A673 (cell line): ENCODE measurements around the gene OR7G2. TPM values are rescaled to one million over a fixed set of nuclear protein-coding genes. Genes with fewer than 3 reads are reported as not detected.

ENCODE experiments used
- BruUV-seq: library from RNA; stranded (reverse); fragments of 400-500 nt; replicated peaks from 2 replicates; lab custom pipeline; 2021; lab: Mats Ljungman, UMichigan
- CTCF ChIA-PET: fragments of 300-600 bp; sonication (Branson Sonifier 250); formaldehyde crosslinking; loops from one replicate; lab custom pipeline; 2022; ENCODE audit warnings: antibody characterized with exemption; lab: Charles Lee
- POLR2A ChIA-PET: fragments of 300-600 bp; sonication (Branson Sonifier 250); formaldehyde crosslinking; loops from one replicate; lab custom pipeline; 2022; ENCODE audit warnings: antibody characterized with exemption; ENCODE audit not compliant: low non-redundant PET; lab: Charles Lee
- DNase-seq: peaks from one replicate; pipeline ENCODE4 v3.0.0-alpha.2; 2015; ENCODE audit warnings: low spot score
- H3K27ac ChIP-seq: fragments of 200-600 bp; sonication (generic); 2 replicates; pipeline ENCODE4 v1.5.1; 2016; ENCODE audit warnings: mixed run types, low read depth, mild to moderate bottlenecking, mixed read lengths, antibody characterized with exemption, low read length; ENCODE audit not compliant: poor library complexity, severe bottlenecking
- H3K27me3 ChIP-seq: fragments of 200-600 bp; sonication (generic); replicated peaks from 2 replicates; pipeline ENCODE4 v1.6.1; 2017; ENCODE audit warnings: mixed run types, low read depth, mild to moderate bottlenecking, mixed read lengths, antibody characterized with exemption, low read length; ENCODE audit not compliant: insufficient read depth, poor library complexity
- H3K36me3 ChIP-seq: fragments of 200-600 bp; sonication (generic); 2 replicates; pipeline ENCODE4 v1.6.1; 2016; ENCODE audit warnings: mixed run types, mild to moderate bottlenecking, mixed read lengths, antibody characterized with exemption, low read length; ENCODE audit not compliant: insufficient read depth, poor library complexity, severe bottlenecking
- H3K4me1 ChIP-seq: fragments of 200-600 bp; sonication (generic); 2 replicates; pipeline ENCODE4 v1.6.1; 2017; ENCODE audit warnings: mixed run types, mild to moderate bottlenecking, mixed read lengths, antibody characterized with exemption, low read length; ENCODE audit not compliant: insufficient read depth, poor library complexity, severe bottlenecking
- H3K4me3 ChIP-seq: fragments of 200-600 bp; sonication (generic); 2 replicates; pipeline ENCODE4 v1.5.1; 2016; ENCODE audit warnings: low read depth, mixed run types, mild to moderate bottlenecking, mixed read lengths, low read length; ENCODE audit not compliant: poor library complexity, severe bottlenecking
- H3K9me3 ChIP-seq: fragments of 200-600 bp; sonication (generic); 2 replicates; pipeline ENCODE4 v1.6.1; 2016; ENCODE audit warnings: mixed run types, low read depth, mild to moderate bottlenecking, mixed read lengths, antibody characterized with exemption, low read length; ENCODE audit not compliant: poor library complexity, severe bottlenecking
- EZH2 ChIP-seq: fragments of 200-600 bp; sonication (generic); IDR thresholded peaks from 2 replicates; pipeline ENCODE4 v1.6.1; 2017; ENCODE audit warnings: borderline replicate concordance, low read depth, mild to moderate bottlenecking, mixed read lengths, antibody characterized with exemption, low read length; ENCODE audit not compliant: poor library complexity, severe bottlenecking
- intact Hi-C: fragments of 100-400 bp; cut with micrococcal nuclease; formaldehyde crosslinking; loops from one replicate; pipeline ENCODE4 v1.10.0; 2022; ENCODE audit not compliant: unreplicated experiment
- total RNA-seq: library from RNA; stranded (reverse); gene quantifications from 2 replicates; pipeline ENCODE4 v1.2.3, GENCODE V29; 2021
- TF ChIP-seq, protein P1 (sequence below): fragments of 300-800, 200-600 bp; sonication (generic); conservative IDR thresholded peaks from 2 replicates; pipeline ENCODE4 v1.5.1; 2017; ENCODE audit warnings: low read depth, mild to moderate bottlenecking, antibody characterized with exemption, low read length, moderate library complexity, mixed read lengths

The OR7G2 gene
- total RNA-seq, 1 experiment from 2014 or later: not detected

- ChIA-PET POLR2A (interaction anchor here (0.5 kb wide), 1 partner anchor 808 kb away, joined by 3 read pairs; no protein-coding TSS in a partner anchor), CTCF (interaction anchor here (0.7 kb wide), 1 partner anchor 393 kb away, joined by 3 read pairs; no protein-coding TSS in a partner anchor)
- no peaks in the 10 kb centered on the region for H3K36me3 ChIP-seq
- no peak for DNase-seq
- no peaks in the 10 kb centered on the region for H3K4me1 ChIP-seq
- no peak for TF ChIP-seq EZH2
- TF ChIP-seq, protein P1, sequence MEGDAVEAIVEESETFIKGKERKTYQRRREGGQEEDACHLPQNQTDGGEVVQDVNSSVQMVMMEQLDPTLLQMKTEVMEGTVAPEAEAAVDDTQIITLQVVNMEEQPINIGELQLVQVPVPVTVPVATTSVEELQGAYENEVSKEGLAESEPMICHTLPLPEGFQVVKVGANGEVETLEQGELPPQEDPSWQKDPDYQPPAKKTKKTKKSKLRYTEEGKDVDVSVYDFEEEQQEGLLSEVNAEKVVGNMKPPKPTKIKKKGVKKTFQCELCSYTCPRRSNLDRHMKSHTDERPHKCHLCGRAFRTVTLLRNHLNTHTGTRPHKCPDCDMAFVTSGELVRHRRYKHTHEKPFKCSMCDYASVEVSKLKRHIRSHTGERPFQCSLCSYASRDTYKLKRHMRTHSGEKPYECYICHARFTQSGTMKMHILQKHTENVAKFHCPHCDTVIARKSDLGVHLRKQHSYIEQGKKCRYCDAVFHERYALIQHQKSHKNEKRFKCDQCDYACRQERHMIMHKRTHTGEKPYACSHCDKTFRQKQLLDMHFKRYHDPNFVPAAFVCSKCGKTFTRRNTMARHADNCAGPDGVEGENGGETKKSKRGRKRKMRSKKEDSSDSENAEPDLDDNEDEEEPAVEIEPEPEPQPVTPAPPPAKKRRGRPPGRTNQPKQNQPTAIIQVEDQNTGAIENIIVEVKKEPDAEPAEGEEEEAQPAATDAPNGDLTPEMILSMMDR: no peak
- intact Hi-C loops: no loop called here
- peaks cover 14% of the 10 kb centered on the region for H3K27me3 ChIP-seq
- no TSS peak for BruUV-seq
- H3K9me3 ChIP-seq: no peaks in the 10 kb centered on the region
- H3K4me3 ChIP-seq: no peak within 1 kb of the TSS
- H3K27ac ChIP-seq: no peak within 1 kb of the TSS
Observed at GRCh38 chr19:9086761-9087160, 20.5 kb downstream of the OR7G2 start, which contains the start of gene OR1M1. TSS of gene OR1M1 (plus strand) at chr19:9087061. CDS start at chr19:9093245, 6,184 bp downstream.

- Histone ChIP-seq H3K4me3 (no peak overlapping the region), H3K36me3 (no peaks in the 10 kb centered on the region), H3K4me1 (peaks cover 11% of the 10 kb centered on the region), H3K9me3 (no peaks in the 10 kb centered on the region), H3K27ac (no peak overlapping the region), H3K27me3 (no peaks in the 10 kb centered on the region)
- intact Hi-C loops: loop anchor here (2.0 kb wide), 1 partner anchor 424 kb away; no protein-coding TSS in a partner anchor
- ChIA-PET POLR2A (no interaction called here), CTCF (no interaction called here)
- no peak for DNase-seq
- no TSS peak for BruUV-seq
- TF ChIP-seq, protein P1: no peak
- TF ChIP-seq EZH2: no peak
Observed at GRCh38 chr19:9078651-9079050, 28.6 kb downstream of the OR7G2 start.

DNA sequence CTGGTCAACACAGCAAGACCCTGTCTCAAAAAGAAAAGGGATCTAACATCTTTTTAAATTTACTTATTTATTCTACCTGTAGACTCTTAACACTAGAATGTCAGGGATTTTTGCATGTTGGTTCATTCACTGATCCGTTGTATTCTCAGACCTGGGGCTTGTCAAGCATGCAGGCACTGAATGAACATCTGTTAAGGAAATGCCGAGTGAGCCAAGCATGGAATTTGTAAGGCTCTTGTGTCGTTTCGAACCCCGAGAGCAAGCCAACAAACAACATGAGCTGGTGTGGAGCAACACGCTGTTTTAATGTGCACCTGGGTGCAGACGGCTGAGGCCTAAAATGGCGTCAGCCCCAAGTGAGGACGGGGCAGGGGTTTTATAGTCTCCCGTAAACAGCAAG is 30.4 kb downstream of the OR7G2 start:
- intact Hi-C loops: no loop called here
- ChIA-PET CTCF (no interaction called here), POLR2A (no interaction called here)
- H3K9me3 ChIP-seq: no peaks in the 10 kb centered on the region
- no TSS peak for BruUV-seq
- TF ChIP-seq EZH2: no peak
- TF ChIP-seq, protein P1: no peak
- H3K4me1 ChIP-seq: peaks cover 11% of the 10 kb centered on the region
- H3K27me3 ChIP-seq: no peaks in the 10 kb centered on the region
- no peak for DNase-seq
- H3K4me3 ChIP-seq: no peak overlapping the region
- no peak overlapping the region for H3K27ac ChIP-seq
- H3K36me3 ChIP-seq: no peaks in the 10 kb centered on the region
